ENCODE results near the gene SIRPA.

DNA sequence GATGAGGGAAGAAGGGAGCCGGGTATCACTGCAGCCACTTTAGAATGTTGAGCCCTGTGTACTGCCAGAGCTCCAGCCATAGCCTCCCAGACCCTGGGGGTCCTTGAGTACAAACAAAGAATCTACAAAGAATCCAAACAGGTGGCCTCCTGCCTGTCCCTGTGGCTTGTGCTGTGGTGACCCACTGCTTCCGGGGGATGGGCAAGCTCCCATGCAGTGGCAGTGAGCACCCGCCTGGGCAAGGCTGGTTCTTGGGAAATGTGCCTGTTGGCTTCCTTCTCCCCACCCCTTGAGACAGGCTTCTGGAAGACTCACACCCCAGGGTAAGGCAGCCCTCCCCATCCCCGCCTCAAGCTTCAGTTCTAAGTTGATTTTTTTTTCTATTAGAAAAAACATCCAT lies 13.9 kb downstream of the SIRPA start:
- TF ChIP-seq, protein P1, sequence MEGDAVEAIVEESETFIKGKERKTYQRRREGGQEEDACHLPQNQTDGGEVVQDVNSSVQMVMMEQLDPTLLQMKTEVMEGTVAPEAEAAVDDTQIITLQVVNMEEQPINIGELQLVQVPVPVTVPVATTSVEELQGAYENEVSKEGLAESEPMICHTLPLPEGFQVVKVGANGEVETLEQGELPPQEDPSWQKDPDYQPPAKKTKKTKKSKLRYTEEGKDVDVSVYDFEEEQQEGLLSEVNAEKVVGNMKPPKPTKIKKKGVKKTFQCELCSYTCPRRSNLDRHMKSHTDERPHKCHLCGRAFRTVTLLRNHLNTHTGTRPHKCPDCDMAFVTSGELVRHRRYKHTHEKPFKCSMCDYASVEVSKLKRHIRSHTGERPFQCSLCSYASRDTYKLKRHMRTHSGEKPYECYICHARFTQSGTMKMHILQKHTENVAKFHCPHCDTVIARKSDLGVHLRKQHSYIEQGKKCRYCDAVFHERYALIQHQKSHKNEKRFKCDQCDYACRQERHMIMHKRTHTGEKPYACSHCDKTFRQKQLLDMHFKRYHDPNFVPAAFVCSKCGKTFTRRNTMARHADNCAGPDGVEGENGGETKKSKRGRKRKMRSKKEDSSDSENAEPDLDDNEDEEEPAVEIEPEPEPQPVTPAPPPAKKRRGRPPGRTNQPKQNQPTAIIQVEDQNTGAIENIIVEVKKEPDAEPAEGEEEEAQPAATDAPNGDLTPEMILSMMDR (conservative IDR thresholded peaks at IDR 0.05) = no peak
- TF ChIP-seq ZFX (IDR thresholded peaks at IDR 0.05) = no peak

Data from C4-2B (cell line).